Measurements from ENCODE around the gene HSD3B2.

HSD3B2 gene

GRCh38 chr1:119404736-119405135 lies 10.2 kb upstream of the HSD3B2 start:
- ChIA-PET CTCF (no interaction called here), POLR2A (no interaction called here)
- TF ChIP-seq, protein P1, sequence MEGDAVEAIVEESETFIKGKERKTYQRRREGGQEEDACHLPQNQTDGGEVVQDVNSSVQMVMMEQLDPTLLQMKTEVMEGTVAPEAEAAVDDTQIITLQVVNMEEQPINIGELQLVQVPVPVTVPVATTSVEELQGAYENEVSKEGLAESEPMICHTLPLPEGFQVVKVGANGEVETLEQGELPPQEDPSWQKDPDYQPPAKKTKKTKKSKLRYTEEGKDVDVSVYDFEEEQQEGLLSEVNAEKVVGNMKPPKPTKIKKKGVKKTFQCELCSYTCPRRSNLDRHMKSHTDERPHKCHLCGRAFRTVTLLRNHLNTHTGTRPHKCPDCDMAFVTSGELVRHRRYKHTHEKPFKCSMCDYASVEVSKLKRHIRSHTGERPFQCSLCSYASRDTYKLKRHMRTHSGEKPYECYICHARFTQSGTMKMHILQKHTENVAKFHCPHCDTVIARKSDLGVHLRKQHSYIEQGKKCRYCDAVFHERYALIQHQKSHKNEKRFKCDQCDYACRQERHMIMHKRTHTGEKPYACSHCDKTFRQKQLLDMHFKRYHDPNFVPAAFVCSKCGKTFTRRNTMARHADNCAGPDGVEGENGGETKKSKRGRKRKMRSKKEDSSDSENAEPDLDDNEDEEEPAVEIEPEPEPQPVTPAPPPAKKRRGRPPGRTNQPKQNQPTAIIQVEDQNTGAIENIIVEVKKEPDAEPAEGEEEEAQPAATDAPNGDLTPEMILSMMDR (IDR thresholded peaks at IDR 0.05; ENCODE audit: insufficient read depth, low read length, missing control alignments), result no peak
- no peak for DNase-seq (ENCODE audit: low read depth, low spot score)
- H3K4me3 ChIP-seq (ENCODE audit: low read depth, low read length), result no peak overlapping the region

DNA sequence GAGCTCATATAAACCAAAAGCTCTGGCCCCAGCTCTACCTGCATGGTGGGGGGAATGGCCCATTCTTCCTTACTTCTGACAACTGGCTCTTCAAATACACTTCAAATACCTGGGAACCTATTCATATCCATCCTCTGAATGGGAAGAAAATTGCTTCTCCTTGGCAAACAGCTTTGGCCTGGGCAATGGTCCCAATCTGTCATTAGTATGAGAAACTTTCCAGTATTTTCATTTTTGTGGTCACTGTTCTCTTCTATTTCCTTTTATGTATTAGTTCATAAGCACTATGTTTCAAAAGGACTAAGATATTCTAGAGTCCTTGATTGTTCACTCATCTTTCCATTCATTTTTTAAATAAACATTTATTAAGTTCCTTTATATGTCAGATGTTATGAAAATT lies 5.2 kb upstream of the HSD3B2 start:
- DNase-seq (ENCODE audit: low read depth, low spot score), result peak; percentile 38
- TF ChIP-seq, protein P1 (IDR thresholded peaks at IDR 0.05; ENCODE audit: insufficient read depth, low read length, missing control alignments), result no peak
- no peak overlapping the region for H3K4me3 ChIP-seq (ENCODE audit: low read depth, low read length)
- ChIA-PET POLR2A (no interaction called here), CTCF (no interaction called here)

DNA sequence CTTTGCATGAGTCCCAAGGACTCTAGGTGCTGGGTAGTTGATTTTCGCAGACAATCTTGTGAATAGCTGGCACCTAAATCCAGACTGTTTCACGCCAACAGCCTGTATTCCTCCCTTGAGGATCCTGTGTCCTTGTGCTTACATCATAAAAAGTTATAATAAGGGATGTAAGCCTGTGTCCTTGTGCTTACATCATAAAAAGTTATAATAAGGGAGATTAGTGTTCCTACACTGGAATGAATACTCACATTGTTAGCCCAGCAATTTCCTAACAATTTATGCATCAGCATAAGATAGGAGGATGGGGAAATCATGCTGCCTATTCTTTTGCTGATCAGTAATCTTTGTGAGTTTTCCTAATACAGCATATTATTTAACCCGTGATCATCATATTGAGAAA lies 4.0 kb upstream of the HSD3B2 start:
- CTCF ChIA-PET, result interaction anchor here (0.7 kb wide), 1 partner anchor 34 kb away, joined by 3 read pairs; no protein-coding TSS in a partner anchor
- POLR2A ChIA-PET, result no interaction called here
- H3K4me3 ChIP-seq (ENCODE audit: low read depth, low read length), result no peak overlapping the region
- TF ChIP-seq, protein P1 (IDR thresholded peaks at IDR 0.05; ENCODE audit: insufficient read depth, low read length, missing control alignments), result no peak
- no peak for DNase-seq (ENCODE audit: low read depth, low spot score)

- TF ChIP-seq, protein P1 (IDR thresholded peaks at IDR 0.05; ENCODE audit: insufficient read depth, low read length, missing control alignments), result no peak
- no peak for DNase-seq (ENCODE audit: low read depth, low spot score)
- no peak overlapping the region for H3K4me3 ChIP-seq (ENCODE audit: low read depth, low read length)
- ChIA-PET POLR2A (no interaction called here), CTCF (no interaction called here)
Observed at GRCh38 chr1:119416006-119416640, 1.2 kb downstream of the HSD3B2 start.

GRCh38 chr1:119419109-119419508 lies 4.2 kb downstream of the HSD3B2 start:
- DNase-seq (ENCODE audit: low read depth, low spot score), result no peak
- ChIA-PET CTCF (no interaction called here), POLR2A (no interaction called here)
- TF ChIP-seq, protein P1 (IDR thresholded peaks at IDR 0.05; ENCODE audit: insufficient read depth, low read length, missing control alignments), result no peak
- H3K4me3 ChIP-seq (ENCODE audit: low read depth, low read length), result no peak overlapping the region

DNA sequence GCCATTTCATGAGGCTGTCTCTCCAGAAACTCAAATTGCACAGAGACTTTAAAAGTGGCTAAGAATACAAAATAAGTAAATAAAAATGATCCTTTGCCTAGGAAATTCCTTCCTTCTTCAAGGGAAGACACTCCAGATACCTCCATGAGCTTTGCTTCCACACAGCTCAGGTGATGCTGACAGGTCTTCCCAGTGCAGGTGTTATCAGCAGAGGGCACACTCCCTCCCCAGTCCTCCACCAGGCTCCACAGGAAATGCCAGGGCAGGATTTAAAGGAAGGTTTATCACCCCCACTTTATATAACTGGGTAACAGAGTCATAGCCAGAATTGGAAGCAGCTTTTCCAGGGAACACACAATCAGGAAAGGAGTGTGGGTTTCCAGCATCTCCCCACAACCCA lies 5.7 kb downstream of the HSD3B2 start:
- H3K4me3 ChIP-seq (ENCODE audit: low read depth, low read length), result no peak overlapping the region
- TF ChIP-seq, protein P1 (IDR thresholded peaks at IDR 0.05; ENCODE audit: insufficient read depth, low read length, missing control alignments), result no peak
- no peak for DNase-seq (ENCODE audit: low read depth, low spot score)
- ChIA-PET POLR2A (no interaction called here), CTCF (no interaction called here)
